Kidney epithelial cell (primary cell): ENCODE results near the gene ANKRD35. TPM values are rescaled to one million over a fixed set of nuclear protein-coding genes. Genes with fewer than 3 reads are reported as not detected.
A peak's percentile ranks its signal among the peaks of the same experiment; 100 is the strongest.
"Not testable (repeated sequence)": the region's sequence is repeated elsewhere in the genome, so short reads cannot be mapped to it uniquely, and the experiment has no call there.

ENCODE experiments used
- DNase-seq: peaks from one replicate; pipeline ENCODE4 v3.0.0-alpha.2; 2010; ENCODE audit warnings: low read depth
- H3K27me3 ChIP-seq: 2 replicates; pipeline ENCODE4 v1.6.0; 2011; ENCODE audit warnings: low read length; ENCODE audit not compliant: control insufficient read depth, insufficient read depth
- H3K36me3 ChIP-seq: 2 replicates; pipeline ENCODE4 v1.5.1; 2011; ENCODE audit warnings: low read length; ENCODE audit not compliant: control insufficient read depth, insufficient read depth
- H3K4me3 ChIP-seq: 2 replicates; pipeline ENCODE4 v1.5.1; 2011; ENCODE audit warnings: low read depth, mild to moderate bottlenecking, control low read depth, low read length
- CTCF ChIP-seq: IDR thresholded peaks from 2 replicates; pipeline ENCODE4 v1.5.1; 2011; ENCODE audit warnings: mild to moderate bottlenecking, moderate library complexity, low read length, control low read depth, inconsistent platforms; ENCODE audit not compliant: insufficient read depth, poor library complexity, severe bottlenecking
- total RNA-seq: library from RNA; depleted of rRNA; stranded (reverse); fragments of >200 nt; gene quantifications from 2 replicates; pipeline ENCODE4 v1.2.3, GENCODE V29; 2015

The ANKRD35 gene
- total RNA-seq, 1 donor from 2014 or later: not detected

DNA sequence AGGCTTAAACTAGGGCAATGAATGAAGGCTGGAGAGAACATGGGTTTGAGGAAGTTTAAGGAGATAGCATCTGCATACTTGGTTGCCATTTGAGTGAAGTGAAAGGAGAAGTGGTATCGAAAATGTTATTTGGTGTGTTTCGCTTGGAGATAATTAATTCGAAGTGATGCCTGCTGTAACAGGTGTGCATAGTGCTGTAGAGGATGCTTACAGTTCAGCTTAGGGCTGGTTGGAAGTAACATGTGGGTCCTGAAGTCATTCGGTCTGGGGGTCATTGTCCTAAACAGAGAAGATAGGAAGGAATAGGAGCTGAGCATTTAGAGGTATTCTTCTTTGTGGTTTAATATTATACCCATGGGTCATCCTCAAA lies 40.5 kb downstream of the ANKRD35 start:
- DNase-seq: no peak
- H3K36me3 ChIP-seq: peaks cover 3% of the 10 kb centered on the region
- TF ChIP-seq CTCF: no peak
- H3K27me3 ChIP-seq: no peaks in the 10 kb centered on the region
- H3K4me3 ChIP-seq: peak overlapping the region; percentile 55

DNA sequence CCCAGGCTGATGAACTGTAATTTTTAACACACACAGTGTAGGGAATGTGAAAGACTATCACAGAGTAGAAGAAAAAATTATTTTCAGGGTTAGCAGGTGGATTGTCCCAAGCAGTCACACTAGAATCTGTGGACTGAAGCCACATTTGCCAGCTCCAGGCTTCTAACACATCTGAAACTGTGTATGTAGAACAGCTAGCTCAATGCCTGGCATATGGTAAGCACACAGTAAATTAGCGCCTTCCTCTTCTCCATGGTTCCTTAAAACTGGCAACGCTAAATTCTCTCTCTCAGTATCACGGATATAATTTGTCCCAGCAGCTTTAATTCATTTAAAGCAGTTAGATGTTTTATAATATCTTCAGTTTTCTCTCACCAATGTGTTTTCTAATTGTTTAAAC lies 42.6 kb downstream of the ANKRD35 start:
- no peak for TF ChIP-seq CTCF
- no peak for DNase-seq
- H3K4me3 ChIP-seq: no peak overlapping the region
- H3K36me3 ChIP-seq: peaks cover 2% of the 10 kb centered on the region
- H3K27me3 ChIP-seq: no peaks in the 10 kb centered on the region

GRCh38 chr1:145837656-145838055 lies 48.0 kb downstream of the ANKRD35 start:
- Histone ChIP-seq H3K36me3 (peaks cover 3% of the 10 kb centered on the region), H3K4me3 (no peak overlapping the region), H3K27me3 (no peaks in the 10 kb centered on the region)
- TF ChIP-seq CTCF: no peak
- no peak for DNase-seq

GRCh38 chr1:145830810-145831209 lies 54.9 kb downstream of the ANKRD35 start:
- not testable (repeated sequence) for DNase-seq, H3K4me3 ChIP-seq, H3K27me3 ChIP-seq, H3K36me3 ChIP-seq

GRCh38 chr1:145828367-145829026 lies 57.2 kb downstream of the ANKRD35 start:
- H3K36me3 ChIP-seq: peaks cover 1% of the 10 kb centered on the region
- H3K4me3 ChIP-seq: no peak overlapping the region
- H3K27me3 ChIP-seq: no peaks in the 10 kb centered on the region
- no peak for DNase-seq
- no peak for TF ChIP-seq CTCF

DNA sequence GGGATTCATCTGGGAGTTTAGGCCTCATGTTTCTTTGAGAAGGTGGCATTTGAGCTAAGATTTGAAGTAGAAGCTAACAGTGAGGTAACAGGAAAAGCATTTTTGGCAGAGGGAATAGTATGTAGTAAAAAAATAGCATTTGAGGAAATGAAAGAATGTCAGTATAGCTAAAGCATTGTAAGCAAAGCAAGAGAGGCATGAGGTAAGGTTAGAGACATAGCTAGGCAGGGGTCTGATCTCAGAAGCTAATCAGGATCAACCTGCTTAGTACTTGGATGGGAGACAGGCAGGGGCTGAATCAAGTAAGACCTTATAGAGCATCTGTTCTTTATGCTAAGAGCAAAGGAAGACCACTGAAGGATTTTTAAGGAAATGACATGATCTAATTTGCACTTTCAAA lies 57.7 kb downstream of the ANKRD35 start:
- no peak for DNase-seq
- H3K4me3 ChIP-seq: no peak overlapping the region
- H3K36me3 ChIP-seq: peaks cover 1% of the 10 kb centered on the region
- H3K27me3 ChIP-seq: no peaks in the 10 kb centered on the region
- no peak for TF ChIP-seq CTCF
